ENCODE results near the gene GCN1.

GRCh38 chr12:120119271-120119973 lies 75.1 kb downstream of the GCN1 start:
- TF ChIP-seq POLR2A (IDR thresholded peaks at IDR 0.05), result no peak
- TF ChIP-seq, protein P1, sequence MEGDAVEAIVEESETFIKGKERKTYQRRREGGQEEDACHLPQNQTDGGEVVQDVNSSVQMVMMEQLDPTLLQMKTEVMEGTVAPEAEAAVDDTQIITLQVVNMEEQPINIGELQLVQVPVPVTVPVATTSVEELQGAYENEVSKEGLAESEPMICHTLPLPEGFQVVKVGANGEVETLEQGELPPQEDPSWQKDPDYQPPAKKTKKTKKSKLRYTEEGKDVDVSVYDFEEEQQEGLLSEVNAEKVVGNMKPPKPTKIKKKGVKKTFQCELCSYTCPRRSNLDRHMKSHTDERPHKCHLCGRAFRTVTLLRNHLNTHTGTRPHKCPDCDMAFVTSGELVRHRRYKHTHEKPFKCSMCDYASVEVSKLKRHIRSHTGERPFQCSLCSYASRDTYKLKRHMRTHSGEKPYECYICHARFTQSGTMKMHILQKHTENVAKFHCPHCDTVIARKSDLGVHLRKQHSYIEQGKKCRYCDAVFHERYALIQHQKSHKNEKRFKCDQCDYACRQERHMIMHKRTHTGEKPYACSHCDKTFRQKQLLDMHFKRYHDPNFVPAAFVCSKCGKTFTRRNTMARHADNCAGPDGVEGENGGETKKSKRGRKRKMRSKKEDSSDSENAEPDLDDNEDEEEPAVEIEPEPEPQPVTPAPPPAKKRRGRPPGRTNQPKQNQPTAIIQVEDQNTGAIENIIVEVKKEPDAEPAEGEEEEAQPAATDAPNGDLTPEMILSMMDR (IDR thresholded peaks at IDR 0.05 in 8 of 11, conservative IDR thresholded peaks at IDR 0.05 in 3 of 11), result no peak
- TF ChIP-seq POLR2AphosphoS5 (IDR thresholded peaks at IDR 0.05), result no peak

Data from spleen (tissue), 7 donors.